HUES6 (cell line): ENCODE results near the gene TXNDC2.
A peak's percentile ranks its signal among the peaks of the same experiment; 100 is the strongest.

Source experiments
- H3K27ac ChIP-seq: 2 replicates; pipeline ENCODE4 v1.7.0; 2013; ENCODE audit warnings: low read depth, mild to moderate bottlenecking, low read length, inconsistent platforms
- H3K27me3 ChIP-seq: 2 replicates; pipeline ENCODE4 v1.6.1; 2013; ENCODE audit warnings: low read length; ENCODE audit not compliant: control insufficient read depth, insufficient read depth
- H3K36me3 ChIP-seq: 2 replicates; pipeline ENCODE4 v1.6.1; 2013; ENCODE audit warnings: low read length; ENCODE audit not compliant: control insufficient read depth, insufficient read depth
- H3K4me1 ChIP-seq: 2 replicates; pipeline ENCODE4 v1.6.1; 2013; ENCODE audit warnings: low read length; ENCODE audit not compliant: control insufficient read depth, insufficient read depth
- H3K4me3 ChIP-seq: 2 replicates; pipeline ENCODE4 v1.5.1; 2013; ENCODE audit warnings: low read depth, low read length
- H3K9ac ChIP-seq: one replicate; pipeline ENCODE4 v1.6.1; 2013; ENCODE audit warnings: mild to moderate bottlenecking, low read length
- H3K9me3 ChIP-seq: 2 replicates; pipeline ENCODE4 v1.6.1; 2013; ENCODE audit warnings: low read depth, low read length; ENCODE audit not compliant: control insufficient read depth, insufficient read depth

Gene TXNDC2

DNA sequence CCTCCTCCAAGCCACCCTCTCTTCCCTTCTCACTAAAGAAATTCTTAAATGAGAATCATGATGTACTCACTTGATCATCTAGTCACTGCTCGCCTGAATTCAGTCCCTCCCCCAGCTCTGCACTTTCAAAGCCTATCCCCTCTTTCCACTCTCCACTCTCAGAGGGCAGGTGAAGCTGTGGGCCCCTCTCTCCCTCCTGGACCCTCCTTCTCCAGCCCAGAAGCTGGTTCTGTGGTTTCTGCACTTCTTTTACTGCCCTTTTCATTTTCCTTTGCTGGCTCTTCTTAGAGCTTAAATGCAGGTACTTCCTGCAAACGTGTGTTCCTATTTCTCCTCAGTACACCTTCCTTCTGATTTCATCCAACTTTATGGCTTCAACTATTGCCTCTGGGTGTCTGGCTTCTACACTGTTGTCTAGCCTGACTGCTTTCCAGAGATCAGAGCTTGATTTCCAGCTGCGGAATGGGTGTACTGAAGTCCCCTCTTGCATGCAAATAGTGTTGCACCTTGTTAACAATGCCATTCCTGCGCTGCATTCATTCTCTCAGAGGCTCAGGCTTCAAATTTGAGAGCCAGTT is 15.3 kb upstream of the TXNDC2 start:
- Histone ChIP-seq H3K9ac (no peak overlapping the region), H3K4me3 (peak overlapping the region; percentile 16; the same call in 1 of the 2 replicates), H3K27ac (no peak overlapping the region)

DNA sequence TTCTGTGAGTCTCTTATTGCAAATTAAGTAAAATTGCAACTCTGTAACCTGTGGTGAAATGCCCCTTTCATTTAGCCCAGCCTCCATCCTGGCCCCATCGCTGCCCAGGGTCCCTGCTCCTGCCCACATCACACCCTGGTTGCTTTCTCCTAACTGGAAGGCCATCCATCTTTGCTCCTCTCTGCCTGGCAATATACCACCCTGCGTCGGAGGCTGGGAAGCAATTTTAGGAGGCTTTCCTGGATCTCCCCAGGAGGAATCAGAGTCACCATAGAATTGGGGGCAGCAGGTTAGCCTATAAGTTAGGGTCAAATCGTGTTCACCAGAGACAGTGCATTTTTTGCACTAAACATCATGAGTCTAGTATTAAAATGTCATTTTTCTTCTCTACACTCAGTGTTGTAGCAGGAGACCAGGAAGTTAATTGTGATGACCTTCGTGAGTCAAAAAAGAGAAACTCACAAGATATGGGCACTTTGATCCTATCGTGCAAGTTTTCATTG is 14.5 kb upstream of the TXNDC2 start:
- no peaks in the 10 kb centered on the region for H3K36me3 ChIP-seq
- no peak overlapping the region for H3K9ac ChIP-seq
- peaks cover 29% of the 10 kb centered on the region for H3K4me1 ChIP-seq
- H3K9me3 ChIP-seq = peaks cover 11% of the 10 kb centered on the region
- no peaks in the 10 kb centered on the region for H3K27me3 ChIP-seq
- H3K4me3 ChIP-seq = no peak overlapping the region
- no peak overlapping the region for H3K27ac ChIP-seq

More for the DNA sequence above, 15.3 kb upstream of the TXNDC2 start:
- Histone ChIP-seq H3K9me3 (peaks cover 19% of the 10 kb centered on the region), H3K4me1 (peaks cover 29% of the 10 kb centered on the region), H3K36me3 (no peaks in the 10 kb centered on the region), H3K27me3 (no peaks in the 10 kb centered on the region)

DNA sequence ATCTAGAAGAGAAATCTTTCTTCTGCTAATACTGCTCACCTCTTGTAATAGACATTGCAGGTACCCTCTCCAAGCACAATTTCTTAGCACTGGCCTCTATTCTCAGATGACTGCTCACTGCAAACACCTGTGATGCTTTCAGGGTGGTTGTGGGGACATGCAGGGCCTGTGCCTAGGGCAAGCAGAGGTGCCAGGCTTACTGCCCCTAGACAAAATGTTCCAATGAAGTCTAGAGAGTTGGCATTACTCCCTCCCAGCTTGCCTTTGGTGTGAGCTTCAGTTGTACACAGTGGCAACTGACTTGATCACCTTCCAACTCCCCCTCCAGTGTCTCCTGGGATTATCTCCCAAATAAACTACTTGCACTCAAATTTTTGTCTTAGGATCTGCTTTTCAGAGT is 12.9 kb upstream of the TXNDC2 start:
- H3K27me3 ChIP-seq = no peaks in the 10 kb centered on the region
- H3K4me3 ChIP-seq = no peak overlapping the region
- H3K9ac ChIP-seq = no peak overlapping the region
- H3K4me1 ChIP-seq = peaks cover 29% of the 10 kb centered on the region
- H3K36me3 ChIP-seq = no peaks in the 10 kb centered on the region
- no peaks in the 10 kb centered on the region for H3K9me3 ChIP-seq
- no peak overlapping the region for H3K27ac ChIP-seq

GRCh38 chr18:9874728-9875127 is 11.0 kb upstream of the TXNDC2 start:
- Histone ChIP-seq H3K36me3 (no peaks in the 10 kb centered on the region), H3K9me3 (no peaks in the 10 kb centered on the region), H3K9ac (no peak overlapping the region), H3K4me3 (no peak overlapping the region), H3K27ac (no peak overlapping the region), H3K27me3 (no peaks in the 10 kb centered on the region), H3K4me1 (peaks cover 17% of the 10 kb centered on the region)

DNA sequence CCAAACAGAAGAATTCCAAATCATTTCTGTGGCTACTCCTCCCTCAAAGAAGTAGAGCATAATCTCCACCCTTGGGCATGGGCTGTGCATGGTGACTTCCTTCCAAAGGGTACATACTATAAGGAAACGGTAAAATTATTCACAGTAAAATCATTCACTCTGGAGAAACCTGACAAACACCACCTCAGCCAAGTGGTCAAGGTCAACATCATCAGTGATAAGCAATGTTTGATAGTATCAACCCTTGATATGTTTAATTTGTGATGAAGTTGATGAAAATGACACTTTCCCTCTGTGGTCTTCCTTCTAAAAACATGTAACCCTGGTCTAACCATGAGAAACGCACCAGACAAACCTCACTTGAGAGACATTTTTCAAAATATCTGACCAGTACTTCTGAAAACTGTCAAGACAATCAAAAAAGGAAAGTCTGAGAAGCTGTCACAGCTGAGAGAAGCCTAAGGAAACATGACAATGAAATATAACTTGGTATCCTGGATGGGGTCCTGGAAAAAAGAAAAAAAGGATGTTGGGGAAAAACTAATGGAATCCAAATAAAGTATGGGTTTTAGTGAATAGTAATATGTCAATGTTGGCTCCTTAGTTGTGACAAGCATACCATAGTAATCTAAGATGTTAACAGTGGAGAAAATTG is 9.4 kb upstream of the TXNDC2 start:
- peak overlapping the region; percentile 24; the same call in 1 of the 2 replicates for H3K27ac ChIP-seq
- H3K9me3 ChIP-seq = no peaks in the 10 kb centered on the region
- no peaks in the 10 kb centered on the region for H3K27me3 ChIP-seq
- no peaks in the 10 kb centered on the region for H3K36me3 ChIP-seq
- H3K4me1 ChIP-seq = peaks cover 1% of the 10 kb centered on the region; the same call in 1 of the 2 replicates
- H3K9ac ChIP-seq = no peak overlapping the region
- H3K4me3 ChIP-seq = no peak overlapping the region

DNA sequence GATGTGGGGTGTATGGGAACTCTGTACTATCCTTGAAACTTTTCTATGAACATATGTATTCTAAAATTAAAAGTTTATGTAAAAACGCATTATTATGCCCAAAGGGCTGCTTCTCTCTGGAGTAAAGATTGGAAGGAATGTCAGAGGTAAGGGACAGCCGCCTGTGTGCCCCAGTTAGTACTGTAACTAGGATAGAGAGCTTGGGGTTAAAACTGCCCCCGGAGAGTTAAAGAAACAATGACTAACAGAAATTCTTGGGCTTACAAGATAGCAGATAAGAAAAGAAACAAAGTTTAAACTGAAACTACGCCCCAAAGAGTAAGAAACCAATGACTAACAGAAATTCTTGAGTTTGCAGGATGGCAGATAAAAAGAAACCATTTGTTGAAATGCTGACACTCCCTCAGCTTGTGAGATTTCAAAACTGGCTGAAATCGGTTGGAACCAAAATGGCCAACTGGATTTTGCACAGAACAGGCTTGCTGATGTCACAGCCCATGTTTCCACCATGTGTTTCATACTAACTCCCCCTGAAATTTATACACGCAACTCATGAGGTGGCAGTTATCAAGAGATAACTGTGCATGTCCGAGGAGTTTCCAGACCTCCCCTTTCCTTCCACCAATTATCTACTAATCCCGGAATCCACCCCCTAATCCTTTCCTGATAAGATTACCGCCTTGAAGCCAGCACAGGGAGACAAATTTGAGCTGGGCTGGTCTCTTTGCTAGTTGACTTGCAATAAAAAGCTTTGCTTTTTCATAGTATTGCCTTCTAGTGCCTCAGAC is 8.7 kb upstream of the TXNDC2 start:
- H3K4me1 ChIP-seq = no peaks in the 10 kb centered on the region; the same call in 1 of the 2 replicates
- H3K9ac ChIP-seq = no peak overlapping the region
- H3K27me3 ChIP-seq = no peaks in the 10 kb centered on the region
- no peaks in the 10 kb centered on the region for H3K36me3 ChIP-seq
- H3K9me3 ChIP-seq = no peaks in the 10 kb centered on the region
- H3K4me3 ChIP-seq = no peak overlapping the region; the same call in 1 of the 2 replicates
- H3K27ac ChIP-seq = peak overlapping the region; percentile 24; the same call in 1 of the 2 replicates

DNA sequence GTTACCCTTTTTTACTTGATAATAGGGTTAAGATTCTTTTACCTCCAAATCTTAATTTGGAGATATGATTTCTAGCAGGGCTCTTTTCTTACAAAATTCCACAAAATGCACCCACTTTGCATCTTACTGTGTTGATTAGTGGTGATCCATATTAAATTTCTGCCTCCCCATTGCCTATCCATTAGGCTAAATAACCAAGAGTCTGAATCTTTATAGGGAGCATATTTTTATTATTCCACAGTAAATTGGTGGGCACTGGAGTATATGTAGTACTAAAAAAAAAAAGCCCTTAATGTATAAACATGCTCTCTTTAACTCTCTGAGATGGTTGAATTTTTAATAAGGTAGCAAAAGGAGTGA is 8.1 kb upstream of the TXNDC2 start:
- Histone ChIP-seq H3K4me1 (no peaks in the 10 kb centered on the region; the same call in 1 of the 2 replicates), H3K9ac (no peak overlapping the region), H3K9me3 (no peaks in the 10 kb centered on the region), H3K27ac (no peak overlapping the region; the same call in 1 of the 2 replicates), H3K27me3 (no peaks in the 10 kb centered on the region), H3K36me3 (no peaks in the 10 kb centered on the region), H3K4me3 (no peak overlapping the region)

- Histone ChIP-seq H3K4me1 (no peaks in the 10 kb centered on the region; the same call in 1 of the 2 replicates), H3K36me3 (no peaks in the 10 kb centered on the region), H3K9ac (no peak overlapping the region), H3K4me3 (no peak overlapping the region), H3K27me3 (no peaks in the 10 kb centered on the region), H3K9me3 (no peaks in the 10 kb centered on the region), H3K27ac (no peak overlapping the region)
These were observed 7.7 kb upstream of the TXNDC2 start for GRCh38 chr18:9878095-9878494.

DNA sequence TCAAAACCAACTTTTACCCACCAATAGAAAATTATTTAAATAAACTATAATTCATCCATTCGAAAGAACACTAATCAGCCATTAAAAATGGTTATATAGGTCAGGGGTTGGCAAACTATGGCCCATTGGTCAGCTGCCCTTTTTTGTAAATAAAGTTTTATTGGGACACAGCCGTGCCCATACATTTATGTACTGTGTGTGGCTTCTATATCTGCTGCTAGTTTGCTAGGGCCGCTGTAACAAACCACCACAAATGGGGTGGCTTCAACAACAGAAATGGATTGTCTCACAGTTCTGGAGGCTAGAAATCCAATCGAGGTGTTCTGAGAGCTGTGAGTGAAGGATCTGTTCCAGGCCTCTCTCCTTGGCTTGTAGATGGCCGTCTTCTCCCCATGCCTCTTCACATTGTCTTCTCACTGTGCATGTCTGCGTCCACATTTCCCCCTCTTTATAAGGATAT is 7.0 kb upstream of the TXNDC2 start:
- Histone ChIP-seq H3K9ac (no peak overlapping the region), H3K4me1 (no peaks in the 10 kb centered on the region; the same call in 1 of the 2 replicates), H3K9me3 (no peaks in the 10 kb centered on the region), H3K36me3 (no peaks in the 10 kb centered on the region), H3K4me3 (no peak overlapping the region), H3K27ac (no peak overlapping the region), H3K27me3 (no peaks in the 10 kb centered on the region)

DNA sequence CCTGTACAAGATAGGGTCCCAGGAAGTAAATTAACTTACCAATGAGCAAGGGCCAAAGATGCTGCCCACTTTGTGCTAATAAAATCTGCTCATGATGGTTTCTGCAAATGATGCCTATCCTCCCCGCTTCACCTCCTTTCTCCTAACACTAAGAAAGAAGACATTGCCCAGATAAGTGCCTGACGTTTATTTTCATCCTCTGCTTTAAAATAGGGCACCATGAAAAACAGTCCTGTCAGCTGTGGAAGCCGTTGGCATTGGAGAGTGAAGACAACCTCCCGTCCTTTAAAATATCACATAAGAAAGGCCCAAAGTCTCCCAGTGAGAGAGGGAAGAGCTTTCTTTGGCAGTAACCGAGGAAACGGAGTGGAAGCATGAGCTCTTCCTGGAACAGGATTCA is 1.7 kb upstream of the TXNDC2 start:
- H3K9ac ChIP-seq = no peak overlapping the region
- no peak overlapping the region for H3K27ac ChIP-seq
- H3K36me3 ChIP-seq = no peaks in the 10 kb centered on the region
- H3K9me3 ChIP-seq = no peaks in the 10 kb centered on the region
- H3K4me3 ChIP-seq = no peak overlapping the region
- no peaks in the 10 kb centered on the region for H3K27me3 ChIP-seq
- H3K4me1 ChIP-seq = no peaks in the 10 kb centered on the region
